Epidermal melanocyte (primary cell): ENCODE measurements around the gene LCN10.
"Not testable (repeated sequence)": the region's sequence is repeated elsewhere in the genome, so short reads cannot be mapped to it uniquely, and the experiment has no call there.

ENCODE experiments used
- DNase-seq: peaks from one replicate; pipeline ENCODE4 v3.0.0; 2011; ENCODE audit warnings: low spot score; ENCODE audit not compliant: insufficient read length

LCN10 gene

GRCh38 chr9:136721339-136722092 lies 21.2 kb downstream of the LCN10 start:
- no peak for DNase-seq

GRCh38 chr9:136720898-136721338 lies 21.8 kb downstream of the LCN10 start:
- no peak for DNase-seq

GRCh38 chr9:136720251-136720897 lies 22.4 kb downstream of the LCN10 start:
- DNase-seq = no peak

- no peak for DNase-seq
These were observed 23.4 kb downstream of the LCN10 start for GRCh38 chr9:136719195-136719880.

GRCh38 chr9:136718345-136719194 lies 24.2 kb downstream of the LCN10 start:
- DNase-seq = no peak

GRCh38 chr9:136717399-136717798 lies 25.3 kb downstream of the LCN10 start:
- DNase-seq = no peak

GRCh38 chr9:136714893-136715274 lies 27.9 kb downstream of the LCN10 start:
- DNase-seq = no peak

- DNase-seq = no peak
These were observed 28.4 kb downstream of the LCN10 start for GRCh38 chr9:136714096-136714892.

- DNase-seq = no peak
These were observed 29.2 kb downstream of the LCN10 start for GRCh38 chr9:136713550-136713949.

GRCh38 chr9:136712690-136713544 lies 29.8 kb downstream of the LCN10 start:
- DNase-seq = no peak

- DNase-seq = no peak
These were observed 30.7 kb downstream of the LCN10 start, which contains the start of gene DIPK1B for GRCh38 chr9:136711751-136712689. Gene DIPK1B, plus strand, starts transcription at chr9:136712572. Its CDS starts 94 bp downstream, at chr9:136712666.

- DNase-seq = not testable (repeated sequence)
These were observed 31.5 kb downstream of the LCN10 start for GRCh38 chr9:136711219-136711648.

- DNase-seq = no peak
These were observed 32.2 kb downstream of the LCN10 start for GRCh38 chr9:136710543-136710942.

- DNase-seq = no peak
These were observed 33.2 kb downstream of the LCN10 start for GRCh38 chr9:136709454-136710109.

GRCh38 chr9:136707849-136708517 lies 34.8 kb downstream of the LCN10 start:
- peak; percentile 93 for DNase-seq

GRCh38 chr9:136707011-136707410 lies 35.7 kb downstream of the LCN10 start:
- no peak for DNase-seq

GRCh38 chr9:136705564-136705963 lies 37.2 kb downstream of the LCN10 start:
- no peak for DNase-seq
